PC-9 (cell line): ENCODE data around the gene VPS50. TPM values are rescaled to one million over a fixed set of nuclear protein-coding genes. Genes with fewer than 3 reads are reported as not detected.

Source experiments
- BruUV-seq: library from RNA; stranded (reverse); fragments of 400-500 nt; replicated peaks from 2 replicates; lab custom pipeline; 2021; lab: Mats Ljungman, UMichigan
- CTCF ChIA-PET: fragments of 300-600 bp; sonication (Branson Sonifier 250); formaldehyde crosslinking; loops from one replicate; lab custom pipeline; 2022; ENCODE audit warnings: antibody characterized with exemption; lab: Charles Lee
- POLR2A ChIA-PET: fragments of 300-600 bp; sonication (Branson Sonifier 250); formaldehyde crosslinking; loops from one replicate; lab custom pipeline; 2022; ENCODE audit warnings: antibody characterized with exemption; ENCODE audit not compliant: unreplicated experiment; lab: Charles Lee
- DNase-seq, 2 experiments: peaks; one replicate each; pipeline versions ENCODE4 v3.0.0 to v3.0.0-alpha.2; 2015 to 2022; ENCODE audit warnings: mixed read lengths in 1 of 2
- H2AFZ ChIP-seq: fragments of 200-600 bp; sonication (generic); 2 replicates; pipeline ENCODE4 v1.8.1; 2017; ENCODE audit warnings: antibody characterized with exemption
- H3F3A ChIP-seq: fragments of 200-600 bp; sonication (generic); 2 replicates; pipeline ENCODE4 v1.8.1; 2017; ENCODE audit warnings: antibody characterized with exemption, mild to moderate bottlenecking, low read depth; ENCODE audit not compliant: insufficient read depth
- H3K27ac ChIP-seq: fragments of 200-600 bp; sonication (generic); 2 replicates; pipeline ENCODE4 v1.6.1; 2016; ENCODE audit warnings: mixed run types
- H3K27me3 ChIP-seq: fragments of 200-600 bp; sonication (generic); 2 replicates; pipeline ENCODE4 v1.6.1; 2016; ENCODE audit warnings: low read depth, mixed run types; ENCODE audit not compliant: insufficient read depth
- H3K36me3 ChIP-seq: fragments of 200-600 bp; sonication (generic); 2 replicates; pipeline ENCODE4 v1.6.1; 2016; ENCODE audit warnings: low read depth, mixed run types
- H3K4me1 ChIP-seq: fragments of 200-600 bp; sonication (generic); replicated peaks from 2 replicates; pipeline ENCODE4 v1.6.1; 2016; ENCODE audit warnings: mixed run types; ENCODE audit not compliant: insufficient read depth
- H3K4me2 ChIP-seq: fragments of 200-600 bp; sonication (generic); 2 replicates; pipeline ENCODE4 v1.6.1; 2017; ENCODE audit warnings: mixed run types
- H3K4me3 ChIP-seq: fragments of 200-600 bp; sonication (generic); 2 replicates; pipeline ENCODE4 v1.6.1; 2016; ENCODE audit warnings: mixed run types
- H3K79me2 ChIP-seq: fragments of 200-600 bp; sonication (generic); 2 replicates; pipeline ENCODE4 v1.6.1; 2017; ENCODE audit warnings: low read depth, mixed run types
- H3K9me2 ChIP-seq: fragments of 200-600 bp; sonication (generic); 2 replicates; pipeline ENCODE4 v1.8.1; 2017; ENCODE audit warnings: mild to moderate bottlenecking; ENCODE audit not compliant: insufficient read depth
- H3K9me3 ChIP-seq: fragments of 200-600 bp; sonication (generic); 2 replicates; pipeline ENCODE4 v1.8.1; 2016; ENCODE audit warnings: low read depth; ENCODE audit not compliant: insufficient read depth
- H4K20me1 ChIP-seq: fragments of 200-600 bp; sonication (generic); 2 replicates; pipeline ENCODE4 v1.8.1; 2017; ENCODE audit not compliant: insufficient read depth
- CTCF ChIP-seq: fragments of 200-600 bp; sonication (generic); conservative IDR thresholded peaks from 2 replicates; pipeline ENCODE4 v1.6.1; 2017; ENCODE audit warnings: mixed run types, antibody characterized with exemption, mild to moderate bottlenecking, moderate library complexity
- EZH2 ChIP-seq: fragments of 200-600 bp; sonication (generic); IDR thresholded peaks from 2 replicates; pipeline ENCODE4 v1.8.0; 2017; ENCODE audit warnings: antibody characterized with exemption, low read depth
- intact Hi-C: fragments of 100-400 bp; cut with micrococcal nuclease; formaldehyde crosslinking; loops from one replicate; pipeline ENCODE4 v1.10.0; 2022; ENCODE audit not compliant: unreplicated experiment
- total RNA-seq: library from RNA; stranded (reverse); gene quantifications from 2 replicates; pipeline ENCODE4 v1.2.3, GENCODE V29; 2021

Gene VPS50
- total RNA-seq, 1 experiment from 2014 or later, result 32.2 TPM

GRCh38 chr7:93301736-93302135, 69.6 kb downstream of the VPS50 start:
- H3K27ac ChIP-seq, result no peak overlapping the region
- ChIA-PET CTCF (no interaction called here), POLR2A (no interaction called here)
- no peaks in the 10 kb centered on the region; the same call in 1 of the 2 replicates for H3K9me3 ChIP-seq
- no peaks in the 10 kb centered on the region for H3K27me3 ChIP-seq
- TF ChIP-seq CTCF, result no peak
- no peak for TF ChIP-seq EZH2
- H2AFZ ChIP-seq, result no peak overlapping the region
- no peaks in the 10 kb centered on the region for H3K4me1 ChIP-seq
- no peak for DNase-seq
- H3K4me2 ChIP-seq, result no peak overlapping the region
- no TSS peak for BruUV-seq
- no peaks in the 10 kb centered on the region for H4K20me1 ChIP-seq
- H3F3A ChIP-seq, result no peaks in the 10 kb centered on the region
- H3K4me3 ChIP-seq, result no peak overlapping the region
- H3K36me3 ChIP-seq, result no peaks in the 10 kb centered on the region
- H3K79me2 ChIP-seq, result no peaks in the 10 kb centered on the region
- H3K9me2 ChIP-seq, result no peaks in the 10 kb centered on the region; the same call in 1 of the 2 replicates
- intact Hi-C loops, result no loop called here

DNA sequence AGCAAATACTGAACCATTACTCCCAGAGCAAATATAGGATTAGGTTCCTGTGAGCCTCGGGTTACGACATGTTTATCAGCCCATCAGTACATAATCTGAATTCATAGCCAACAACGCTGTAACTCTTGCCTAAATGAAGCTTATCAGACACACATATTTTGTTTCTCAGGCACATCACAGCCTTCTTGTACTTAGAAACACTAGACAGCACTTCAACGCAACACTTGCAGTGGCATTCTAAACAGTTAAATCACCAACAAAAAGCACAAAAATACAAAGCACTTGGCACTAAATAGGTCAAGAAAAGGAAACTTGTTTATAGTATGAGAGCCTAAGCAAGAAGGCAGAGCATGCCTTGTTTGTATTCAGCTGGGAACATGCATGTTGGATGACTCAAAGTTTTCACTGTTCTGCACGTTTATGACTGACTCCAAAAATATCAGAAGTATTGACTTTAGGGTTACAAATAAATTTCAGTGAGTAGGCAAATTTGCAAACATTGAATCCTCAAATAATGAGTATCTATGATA, 75.0 kb downstream of the VPS50 start:
- Histone ChIP-seq H4K20me1 (no peaks in the 10 kb centered on the region), H3K4me3 (no peak overlapping the region), H3K36me3 (no peaks in the 10 kb centered on the region), H3K27me3 (no peaks in the 10 kb centered on the region), H3K9me2 (no peaks in the 10 kb centered on the region; the same call in 1 of the 2 replicates), H3K79me2 (no peaks in the 10 kb centered on the region), H3F3A (no peaks in the 10 kb centered on the region), H3K4me1 (no peaks in the 10 kb centered on the region), H3K9me3 (no peaks in the 10 kb centered on the region; the same call in 1 of the 2 replicates), H3K27ac (no peak overlapping the region), H3K4me2 (no peak overlapping the region), H2AFZ (no peak overlapping the region)
- no peak for TF ChIP-seq CTCF
- no peak for TF ChIP-seq EZH2
- DNase-seq, result no peak
- no TSS peak for BruUV-seq
- CTCF ChIA-PET, result interaction anchor here (0.6 kb wide), 1 partner anchor 17 kb away, joined by 4 read pairs; no protein-coding TSS in a partner anchor
- POLR2A ChIA-PET, result no interaction called here
- intact Hi-C loops, result no loop called here

DNA sequence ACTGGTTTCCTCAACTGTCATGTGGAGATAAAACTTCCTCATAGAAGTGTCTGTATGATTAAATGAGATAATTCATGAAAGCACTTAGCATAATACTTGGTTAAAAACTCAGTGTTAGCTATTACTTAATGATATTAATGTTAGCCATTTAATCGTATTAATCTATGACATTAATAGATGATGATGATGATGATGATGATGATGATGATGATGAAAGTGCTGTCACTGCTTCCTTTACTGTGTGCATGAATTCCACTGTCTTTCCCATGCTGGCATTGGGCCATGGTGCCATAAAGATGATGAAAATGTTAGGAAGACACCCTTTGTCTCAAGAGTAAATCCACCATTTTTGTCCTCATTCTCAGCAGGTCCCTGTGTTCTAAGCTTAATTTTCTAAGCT, 75.8 kb downstream of the VPS50 start:
- no peaks in the 10 kb centered on the region for H3K27me3 ChIP-seq
- H3K4me3 ChIP-seq, result no peak overlapping the region
- no TSS peak for BruUV-seq
- H3K4me1 ChIP-seq, result no peaks in the 10 kb centered on the region
- H3F3A ChIP-seq, result no peaks in the 10 kb centered on the region
- no peak for DNase-seq
- H3K9me2 ChIP-seq, result no peaks in the 10 kb centered on the region; the same call in 1 of the 2 replicates
- no peak for TF ChIP-seq EZH2
- no peak for TF ChIP-seq CTCF
- no peaks in the 10 kb centered on the region for H4K20me1 ChIP-seq
- H3K4me2 ChIP-seq, result no peak overlapping the region
- CTCF ChIA-PET, result interaction anchor here (0.6 kb wide), 1 partner anchor 17 kb away, joined by 4 read pairs; no protein-coding TSS in a partner anchor
- intact Hi-C loops, result no loop called here
- no peak overlapping the region for H3K27ac ChIP-seq
- H3K36me3 ChIP-seq, result no peaks in the 10 kb centered on the region
- H2AFZ ChIP-seq, result no peak overlapping the region
- no peaks in the 10 kb centered on the region; the same call in 1 of the 2 replicates for H3K9me3 ChIP-seq
- no peaks in the 10 kb centered on the region for H3K79me2 ChIP-seq
- POLR2A ChIA-PET, result no interaction called here
